Caki2 (cell line): ENCODE measurements around the gene RNF103. TPM values are rescaled to one million over a fixed set of nuclear protein-coding genes. Genes with fewer than 3 reads are reported as not detected.
A peak's percentile ranks its signal among the peaks of the same experiment; 100 is the strongest.
"Not testable (repeated sequence)": the region's sequence is repeated elsewhere in the genome, so short reads cannot be mapped to it uniquely, and the experiment has no call there.

Source experiments
- DNase-seq: peaks from one replicate; pipeline ENCODE4 v3.0.0-alpha.2; 2015; ENCODE audit warnings: low read depth
- in situ Hi-C: cut with HindIII; loops from 2 replicates; pipeline ENCODE4 v1.10.0; 2016; ENCODE audit warnings: low sequenced_read_pairs, low pct_unique_long_range_greater_than_20kb, mixed read lengths
- total RNA-seq: library from RNA; depleted of rRNA; stranded (reverse); fragments of >200 nt; shearing (Covaris generic); gene quantifications from 2 replicates; pipeline ENCODE4 v1.2.3, GENCODE V29; 2014; ENCODE audit warnings: low replicate concordance; rRNA removed

RNF103 gene
- total RNA-seq, 1 experiment from 2014 or later: 16.7 TPM

DNA sequence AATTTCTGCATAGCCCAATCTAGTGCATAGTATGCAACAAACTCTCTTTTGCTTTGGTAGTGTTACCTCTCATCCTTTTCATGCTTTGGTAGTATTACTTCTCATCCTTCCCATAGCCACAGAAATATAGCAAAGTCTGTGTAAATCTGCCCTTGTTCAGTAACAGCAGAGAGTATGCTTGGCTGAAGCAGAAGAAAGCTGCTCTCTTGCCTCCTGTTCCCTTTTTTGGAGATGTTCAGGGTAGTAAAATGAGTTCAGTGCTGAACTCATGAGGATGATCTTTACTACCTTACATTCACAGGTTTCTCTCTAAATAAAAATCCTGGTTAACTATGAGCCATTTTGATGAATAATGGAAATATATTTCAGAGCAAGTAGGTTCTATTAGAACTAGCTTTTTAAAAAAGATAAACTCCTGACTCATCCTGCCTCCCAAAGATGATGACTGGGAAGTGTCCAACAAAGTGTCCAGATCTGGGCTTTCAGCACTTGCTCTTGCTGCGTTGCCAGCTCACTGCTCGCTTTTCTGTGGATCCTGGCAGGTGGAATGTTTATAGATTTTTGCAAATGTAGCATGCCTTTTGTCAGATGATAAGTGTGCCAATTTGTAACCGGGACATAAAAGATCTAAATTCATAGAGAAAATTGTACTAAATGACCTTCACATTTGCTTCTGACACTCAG lies 31.0 kb downstream of the RNF103 start:
- DNase-seq: no peak
- in situ Hi-C loops: no loop called here

DNA sequence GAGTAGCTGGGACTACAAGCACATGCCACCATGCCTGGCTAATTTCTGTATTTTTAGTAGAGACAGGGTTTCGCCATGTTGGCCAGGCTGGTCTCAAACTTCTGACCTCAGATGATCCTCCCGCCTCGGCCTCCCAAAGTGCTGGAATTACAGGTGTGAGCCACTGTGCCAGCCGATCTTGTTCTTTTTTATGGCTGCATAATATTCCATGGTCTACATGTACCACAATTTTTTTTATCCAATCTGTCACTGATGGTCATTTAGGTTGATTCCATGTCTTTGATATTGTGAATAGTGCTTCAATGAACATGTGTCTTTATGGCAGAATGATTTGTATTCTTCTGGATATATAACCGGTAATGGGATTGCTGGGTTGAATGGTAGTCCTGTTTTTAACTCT lies 34.0 kb downstream of the RNF103 start:
- in situ Hi-C loops, DNase-seq: not testable (repeated sequence)

DNA sequence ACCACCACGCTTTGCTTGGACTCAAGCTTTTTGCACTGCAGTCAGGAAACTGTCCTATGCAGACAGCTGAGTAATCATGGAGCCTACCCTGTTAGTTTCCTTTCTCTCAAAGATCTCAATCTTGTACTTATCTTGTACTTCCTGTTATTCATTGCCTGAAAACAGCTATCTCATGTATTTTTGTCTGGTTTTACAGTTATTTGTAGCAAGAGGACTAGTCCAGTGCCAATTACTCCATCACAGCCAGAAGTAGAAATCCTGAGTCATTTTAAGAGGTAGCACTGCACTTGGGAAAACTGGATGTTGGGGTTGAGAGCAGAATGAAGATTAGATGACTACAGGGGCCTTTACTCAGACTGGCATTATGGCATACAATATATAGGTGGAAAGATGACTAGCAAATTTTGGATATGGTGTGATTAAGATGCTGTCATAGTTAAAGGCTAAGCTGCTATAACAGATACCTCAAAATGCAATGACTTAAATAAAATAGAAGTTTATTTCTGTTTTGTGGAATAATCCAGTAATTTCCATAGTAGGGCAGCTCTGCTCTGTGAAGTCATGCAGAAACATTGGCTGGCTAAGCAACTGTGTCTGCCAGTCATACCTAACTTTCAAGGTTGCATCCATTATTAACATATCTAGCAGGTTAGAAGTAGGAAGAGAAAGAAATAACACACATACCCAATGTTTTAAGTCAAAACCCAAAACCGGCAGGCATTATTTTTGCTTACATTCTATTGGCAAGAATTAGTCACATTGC lies 39.3 kb downstream of the RNF103 start:
- DNase-seq: no peak
- in situ Hi-C loops: no loop called here

DNA sequence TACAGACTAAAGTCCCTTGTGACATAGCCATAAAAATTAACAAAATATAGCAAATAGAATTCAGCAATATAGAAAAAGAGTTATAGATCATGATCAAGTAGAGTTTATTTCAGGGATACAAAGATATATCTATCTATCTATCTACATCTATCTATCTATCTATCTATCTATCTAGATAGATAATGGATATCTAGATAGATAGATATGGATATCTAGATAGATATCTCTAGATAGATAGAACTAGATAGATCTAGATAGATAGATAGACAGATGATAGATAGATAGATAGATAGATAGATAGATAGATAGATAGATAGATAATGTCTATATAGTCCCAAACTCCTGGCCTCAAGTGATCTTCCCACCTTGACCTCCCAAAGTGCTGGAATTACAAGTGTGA lies 43.1 kb downstream of the RNF103 start:
- in situ Hi-C loops: no loop called here

DNA sequence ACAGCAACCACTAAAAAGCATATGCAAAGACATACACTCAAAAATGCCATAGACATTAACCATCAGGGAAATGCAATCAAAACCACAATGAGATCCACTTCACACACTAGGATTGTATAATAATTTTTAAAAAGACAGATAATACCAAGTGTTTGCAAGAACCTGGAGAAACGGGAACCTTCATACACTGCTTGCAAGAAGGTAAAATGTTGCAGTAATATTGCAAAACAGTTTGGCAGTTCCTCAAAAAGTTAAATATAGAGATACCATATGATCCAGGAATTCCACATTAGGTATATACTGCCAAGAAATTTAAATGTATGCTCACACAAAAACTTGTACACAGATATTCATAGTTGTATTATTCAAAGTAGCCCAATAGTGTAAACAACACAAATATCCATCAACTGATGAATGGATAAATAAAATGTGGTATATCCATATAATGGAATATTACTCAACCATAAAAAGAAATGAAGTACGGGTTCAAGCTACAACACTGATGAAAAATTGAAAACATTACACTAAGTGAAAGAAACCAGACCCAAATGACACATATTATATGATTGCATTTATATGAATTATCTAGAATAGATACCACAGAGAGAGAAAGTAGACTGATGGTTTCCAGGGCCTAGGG lies 45.7 kb downstream of the RNF103 start:
- no peak for DNase-seq
- in situ Hi-C loops: no loop called here

More for the DNA sequence above, 43.1 kb downstream of the RNF103 start:
- no peak for DNase-seq

DNA sequence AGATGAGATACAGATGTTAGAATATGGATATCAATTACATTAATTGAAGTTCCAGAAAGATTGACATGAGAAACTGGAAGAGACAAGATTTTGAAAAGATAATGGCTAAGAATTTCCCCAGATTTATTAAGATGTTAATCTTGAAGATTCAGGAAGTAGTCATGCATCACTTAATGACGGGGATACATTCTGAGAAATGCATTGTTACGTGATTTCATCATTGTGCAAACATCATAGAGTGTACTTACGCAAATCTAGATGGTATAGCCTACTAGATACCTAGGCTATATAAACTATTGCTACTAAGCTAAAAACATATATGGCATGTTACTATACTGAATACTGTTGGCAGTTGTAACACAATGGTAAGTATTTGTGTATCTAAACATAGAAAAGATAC lies 53.6 kb downstream of the RNF103 start:
- DNase-seq: no peak
- in situ Hi-C loops: no loop called here

DNA sequence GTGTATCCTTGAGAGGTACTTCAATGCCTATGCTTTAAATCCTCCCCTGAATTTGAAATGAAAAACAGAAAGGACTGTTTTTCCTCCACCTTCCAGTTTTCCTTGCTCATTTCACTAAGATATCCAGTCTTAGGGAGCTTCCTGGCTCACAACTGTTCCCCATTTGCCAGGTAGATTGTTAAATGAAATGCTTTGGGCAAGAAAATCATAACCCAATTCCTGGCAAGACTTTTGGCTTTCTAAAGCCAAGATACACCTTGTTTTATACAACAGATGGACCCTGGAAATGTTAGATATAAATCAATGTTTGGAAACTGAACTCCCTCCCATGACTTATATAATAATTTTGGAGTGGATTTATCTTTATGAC lies 56.9 kb downstream of the RNF103 start:
- DNase-seq: no peak
- in situ Hi-C loops: no loop called here

DNA sequence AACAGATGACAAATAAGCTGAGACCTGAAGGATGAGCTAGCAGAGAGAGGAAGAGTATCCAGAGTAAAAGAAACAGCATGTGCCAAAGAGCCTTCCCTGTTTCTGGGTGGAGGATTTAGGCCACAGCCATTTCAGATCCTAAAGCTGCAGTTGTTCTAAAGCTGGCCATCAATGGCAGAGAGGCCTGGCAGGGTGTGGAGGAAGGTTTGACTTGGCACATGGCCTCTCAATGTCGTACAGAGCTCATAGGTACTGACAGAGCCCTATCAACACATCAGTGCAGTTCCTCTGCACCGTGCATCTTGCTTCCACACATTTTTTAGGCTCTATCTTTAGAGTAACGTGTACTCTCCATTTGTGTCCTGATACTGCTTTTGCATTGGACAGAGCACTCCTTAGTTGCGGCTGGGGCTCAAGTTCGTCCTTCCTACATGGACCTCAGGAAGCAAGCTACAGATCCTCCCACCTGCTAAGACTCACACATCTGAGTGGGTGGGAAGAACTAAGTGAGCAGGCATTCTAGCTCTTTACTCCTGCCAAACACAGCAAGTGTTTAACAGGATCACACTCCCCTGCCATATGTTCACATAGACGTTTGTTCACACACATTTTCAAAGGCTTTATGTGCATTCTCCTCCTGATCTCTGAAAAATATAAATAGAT lies 57.4 kb downstream of the RNF103 start:
- DNase-seq: no peak
- in situ Hi-C loops: no loop called here

DNA sequence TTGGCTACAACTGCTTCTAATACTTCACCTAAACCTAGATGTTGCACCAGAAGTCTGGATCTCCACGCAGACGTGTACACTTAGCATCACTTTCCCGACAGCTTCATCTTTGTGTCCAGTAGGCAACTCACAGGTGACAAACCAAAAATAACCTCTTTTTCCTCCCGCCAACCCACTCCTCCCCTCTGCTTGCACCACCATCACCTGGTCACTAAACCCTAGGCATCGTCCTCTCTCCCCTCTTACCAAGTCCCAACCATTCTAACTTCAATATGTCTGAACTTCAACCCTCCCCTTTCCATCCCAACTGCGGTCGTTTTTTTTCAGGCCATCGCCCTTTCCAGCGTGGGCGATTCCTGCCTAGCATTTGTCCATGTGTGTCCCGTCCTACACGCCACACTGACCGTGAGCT lies 60.0 kb downstream of the RNF103 start:
- in situ Hi-C loops: no loop called here
- no peak for DNase-seq

DNA sequence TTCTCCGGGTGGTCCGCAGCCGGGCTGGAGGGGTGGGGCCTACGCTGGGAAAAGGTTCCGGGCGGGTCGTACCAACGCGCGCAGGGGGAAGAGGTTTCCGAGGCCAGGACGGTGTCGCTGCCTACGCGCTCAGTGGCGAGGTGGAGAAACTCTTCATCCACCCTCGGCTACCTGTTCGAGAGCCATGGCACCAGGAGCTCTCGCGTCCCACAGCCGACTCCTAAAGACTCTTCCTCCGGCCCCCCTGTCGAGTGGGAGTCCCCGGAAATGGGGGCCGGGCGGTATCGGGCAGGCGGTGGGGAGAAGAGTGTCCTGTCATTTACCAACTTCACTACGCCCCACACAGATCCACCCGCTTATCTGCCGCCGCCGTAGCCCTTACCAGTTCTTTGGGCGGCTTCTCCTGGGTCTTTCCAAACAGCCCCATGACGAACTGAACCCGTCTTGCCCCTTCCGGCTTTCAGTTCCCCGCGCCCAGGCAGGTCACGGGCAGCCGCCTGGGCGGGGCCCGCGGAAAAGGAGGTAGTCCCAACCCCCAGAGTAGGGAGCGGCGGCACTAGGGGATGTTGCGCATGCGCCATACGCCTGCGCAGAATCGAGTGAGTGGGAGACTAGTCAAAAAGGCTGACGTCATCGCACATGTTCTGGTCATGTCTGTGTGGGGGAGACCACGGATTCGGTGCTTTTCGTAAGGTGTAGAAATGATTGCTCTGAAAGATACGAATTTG lies 60.6 kb downstream of the RNF103 start, which contains the start of gene CHMP3:
Gene CHMP3, minus strand, starts transcription at position 522 of the 728 bp plus-strand sequence. Its CDS starts 95 bp downstream, at position 427.
- peak; percentile 96 for DNase-seq
- in situ Hi-C loops: no loop called here

DNA sequence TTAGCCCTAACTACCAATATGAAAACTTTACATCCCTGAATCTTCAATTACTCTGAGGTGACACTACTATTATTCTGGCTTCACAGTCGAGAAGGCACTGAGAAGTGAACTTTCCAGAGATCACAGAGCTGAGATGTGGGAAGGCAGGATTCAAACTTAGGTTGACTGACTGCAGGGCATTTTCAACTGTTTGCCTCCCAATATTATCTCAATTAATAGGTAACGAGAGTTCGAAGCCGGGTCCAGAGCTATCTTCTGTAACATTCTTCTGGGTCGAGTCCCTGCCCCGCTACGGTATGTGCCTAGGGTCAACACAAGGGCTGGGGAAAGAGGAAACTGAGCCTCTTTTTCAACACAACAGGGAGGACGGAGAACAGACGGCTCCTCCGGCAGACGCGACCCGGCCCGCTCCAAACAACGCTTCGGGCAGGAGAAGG lies 61.2 kb downstream of the RNF103 start:
- in situ Hi-C loops: no loop called here

DNA sequence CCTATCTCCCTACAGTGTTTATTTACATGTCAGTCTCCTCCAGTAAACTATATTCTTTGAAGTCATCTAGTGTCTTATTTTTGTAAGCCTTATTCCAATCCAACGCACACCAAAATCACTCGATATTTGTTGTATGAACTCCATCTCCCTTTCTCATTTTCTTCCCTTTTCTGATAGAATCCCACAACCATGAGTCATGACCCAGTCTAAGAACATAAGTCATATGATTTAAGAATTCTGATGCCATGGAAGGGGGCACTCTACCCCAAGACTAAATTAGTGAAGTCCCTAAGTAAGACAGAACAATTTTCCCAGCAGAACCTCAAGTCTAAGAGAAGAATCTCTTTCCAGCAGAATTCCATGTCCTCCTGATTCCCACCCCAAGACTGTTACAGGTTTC lies 65.8 kb downstream of the RNF103 start:
- DNase-seq: no peak
- in situ Hi-C loops: no loop called here

More for the DNA sequence above, 61.2 kb downstream of the RNF103 start:
- DNase-seq: no peak

DNA sequence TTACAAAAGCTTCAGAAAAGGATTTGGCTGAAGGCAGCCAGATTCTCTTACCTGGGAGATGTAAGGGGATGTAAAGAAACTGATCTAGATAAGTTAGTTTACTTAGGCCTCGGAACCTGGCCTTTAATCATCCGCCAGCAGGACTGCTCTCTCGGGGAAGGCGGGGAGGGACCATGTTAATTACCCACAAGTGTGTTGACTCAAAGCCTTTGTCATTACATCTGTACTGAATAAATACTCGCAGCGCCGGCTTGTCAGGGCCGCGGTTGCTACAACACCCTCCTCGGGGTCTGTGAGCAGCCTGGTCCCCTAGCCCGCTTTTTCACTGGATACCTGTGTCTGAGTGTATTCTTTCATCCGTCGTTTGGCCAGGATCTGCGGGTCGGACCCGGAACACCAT lies 67.2 kb downstream of the RNF103 start:
- DNase-seq: no peak
- in situ Hi-C loops: no loop called here

Other genes with a start within 250 kb of the RNF103 start
- 28.3 and 37.4 TPM in 2 replicates for gene KDM3A, start 182.5 kb downstream of the RNF103 start, total RNA-seq
- 43.0 and 74.0 TPM in 2 replicates for gene CHMP3, start 60.4 kb downstream of the RNF103 start, total RNA-seq
- gene RMND5A, start 96.4 kb upstream of the RNF103 start, total RNA-seq: 36.9 and 61.4 TPM in 2 replicates
- not detected in 2 replicates for gene CD8A, start 167.0 kb upstream of the RNF103 start, total RNA-seq
- not detected in 2 replicates for gene CD8B, start 238.0 kb upstream of the RNF103 start, total RNA-seq